Right atrium auricular region (tissue), 2 donors: ENCODE measurements around the gene UBXN4. TPM values are rescaled to one million over a fixed set of nuclear protein-coding genes. Genes with fewer than 3 reads are reported as not detected.

ENCODE experiments used
- DNase-seq: peaks from one replicate; pipeline ENCODE4 v3.0.0-alpha.2; 2019; ENCODE audit warnings: low spot score
- H3K27ac ChIP-seq, 2 donors: fragments of 200-600 bp; sonication (generic); 1 replicate in 1 of 2; 2 replicates in 1 of 2; pipeline ENCODE4 v1.5.1; 2016 to 2019
- H3K27me3 ChIP-seq, 2 donors: fragments of 200-600 bp; sonication (generic); one replicate each; pipeline versions ENCODE4 v1.5.1 to v1.6.0; 2017 to 2019
- H3K36me3 ChIP-seq: fragments of 200-600 bp; sonication (generic); one replicate; pipeline ENCODE4 v1.5.1; 2016
- H3K4me1 ChIP-seq, 2 donors: fragments of 200-600 bp; sonication (generic); one replicate each; pipeline versions ENCODE4 v1.5.1 to v1.6.0; 2017 to 2019
- H3K4me3 ChIP-seq, 2 donors: fragments of 200-600 bp; sonication (generic); 1 replicate in 1 of 2; 2 replicates in 1 of 2; pipeline ENCODE4 v1.5.1; 2017 to 2019; ENCODE audit warnings: mild to moderate bottlenecking in 1 of 2, moderate library complexity in 1 of 2
- H3K9me3 ChIP-seq, 2 donors: fragments of 200-600 bp; sonication (generic); one replicate each; pipeline ENCODE4 v1.5.1; 2019
- total RNA-seq, 2 donors: library from RNA; depleted of rRNA; stranded (reverse); fragments of >200 nt; gene quantifications; one replicate each; pipeline ENCODE4 v1.1.0, GENCODE V29; 2016
- TF ChIP-seq, protein P1 (sequence below), 2 donors: fragments of 200-600 bp; sonication (generic); IDR thresholded peaks; one replicate each; pipeline ENCODE4 v1.5.1; 2019; ENCODE audit warnings: antibody characterized with exemption in 2 of 2

The UBXN4 gene
- total RNA-seq, 2 donors from 2014 or later = 37.5 to 48.7 TPM

DNA sequence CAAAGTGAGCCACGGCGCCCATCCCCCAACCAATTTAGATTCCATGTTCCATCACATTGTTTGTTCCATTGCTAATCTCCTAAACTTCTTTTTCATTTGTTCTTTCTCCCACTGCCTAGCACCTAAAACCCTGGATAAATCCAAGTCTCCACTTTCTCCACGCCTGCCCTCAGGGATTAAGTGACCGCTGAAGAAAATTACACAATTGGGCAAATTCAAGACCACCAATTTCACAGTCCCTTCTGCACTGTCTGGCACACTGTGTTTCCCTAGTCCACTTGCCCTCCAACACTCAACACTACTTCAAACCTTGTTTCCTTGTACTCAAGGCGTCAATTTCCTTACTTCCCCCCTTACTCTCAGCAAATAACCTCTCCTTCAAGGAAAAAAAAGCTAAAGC is 5.1 kb upstream of the UBXN4 start:
- no peaks in the 10 kb centered on the region for H3K36me3 ChIP-seq
- H3K4me1 ChIP-seq = no peaks in the 10 kb centered on the region
- H3K27ac ChIP-seq = no peak overlapping the region
- H3K9me3 ChIP-seq = no peaks in the 10 kb centered on the region
- no peak overlapping the region for H3K4me3 ChIP-seq
- no peaks in the 10 kb centered on the region for H3K27me3 ChIP-seq
- TF ChIP-seq, protein P1, sequence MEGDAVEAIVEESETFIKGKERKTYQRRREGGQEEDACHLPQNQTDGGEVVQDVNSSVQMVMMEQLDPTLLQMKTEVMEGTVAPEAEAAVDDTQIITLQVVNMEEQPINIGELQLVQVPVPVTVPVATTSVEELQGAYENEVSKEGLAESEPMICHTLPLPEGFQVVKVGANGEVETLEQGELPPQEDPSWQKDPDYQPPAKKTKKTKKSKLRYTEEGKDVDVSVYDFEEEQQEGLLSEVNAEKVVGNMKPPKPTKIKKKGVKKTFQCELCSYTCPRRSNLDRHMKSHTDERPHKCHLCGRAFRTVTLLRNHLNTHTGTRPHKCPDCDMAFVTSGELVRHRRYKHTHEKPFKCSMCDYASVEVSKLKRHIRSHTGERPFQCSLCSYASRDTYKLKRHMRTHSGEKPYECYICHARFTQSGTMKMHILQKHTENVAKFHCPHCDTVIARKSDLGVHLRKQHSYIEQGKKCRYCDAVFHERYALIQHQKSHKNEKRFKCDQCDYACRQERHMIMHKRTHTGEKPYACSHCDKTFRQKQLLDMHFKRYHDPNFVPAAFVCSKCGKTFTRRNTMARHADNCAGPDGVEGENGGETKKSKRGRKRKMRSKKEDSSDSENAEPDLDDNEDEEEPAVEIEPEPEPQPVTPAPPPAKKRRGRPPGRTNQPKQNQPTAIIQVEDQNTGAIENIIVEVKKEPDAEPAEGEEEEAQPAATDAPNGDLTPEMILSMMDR (IDR thresholded peaks at IDR 0.05) = no peak
- no peak for DNase-seq

DNA sequence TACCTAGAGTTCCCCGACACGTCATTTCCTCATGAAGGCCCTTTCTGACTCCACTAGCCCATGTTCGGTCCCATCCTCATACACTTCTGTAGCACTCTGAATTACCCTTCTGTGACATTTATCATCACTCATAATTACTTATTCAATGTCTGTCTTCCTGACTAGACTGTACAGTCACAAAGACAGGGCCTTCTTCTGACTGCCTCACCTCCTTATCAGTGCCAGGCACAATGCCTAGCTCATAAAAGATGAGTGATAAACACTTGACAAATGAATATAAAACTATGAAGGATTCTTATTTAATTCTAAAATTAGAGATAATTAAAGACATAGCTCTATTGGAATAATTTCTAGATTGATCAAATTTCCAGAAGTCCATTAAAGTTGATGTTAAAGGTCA is 1.4 kb upstream of the UBXN4 start:
- Histone ChIP-seq H3K36me3 (no peaks in the 10 kb centered on the region), H3K9me3 (no peaks in the 10 kb centered on the region), H3K4me1 (peaks cover 0 to 25% of the 10 kb centered on the region in 2 donors), H3K27ac (no peak overlapping the region), H3K27me3 (no peaks in the 10 kb centered on the region), H3K4me3 (no peak overlapping the region)
- no peak for DNase-seq
- TF ChIP-seq, protein P1 (IDR thresholded peaks at IDR 0.05) = no peak

DNA sequence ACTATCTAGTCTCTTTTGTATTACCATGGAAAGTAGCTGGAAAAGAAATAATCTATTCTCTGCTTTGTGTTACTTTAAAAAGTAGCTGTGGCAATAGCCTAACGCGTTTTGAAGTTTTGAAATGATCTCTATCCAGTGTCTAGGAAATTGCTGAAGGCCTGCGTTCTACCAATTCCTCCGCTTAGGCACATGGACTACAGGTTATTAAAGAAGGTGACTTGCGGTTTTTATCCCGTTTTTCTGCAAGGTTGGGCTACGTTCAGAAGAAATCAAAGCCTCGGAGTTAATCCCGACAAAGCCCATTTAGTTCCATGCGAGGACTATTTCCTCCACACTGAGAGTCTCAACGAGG is 636 bp upstream of the UBXN4 start:
- no peaks in the 10 kb centered on the region for H3K27me3 ChIP-seq
- H3K36me3 ChIP-seq = no peaks in the 10 kb centered on the region
- no peak for DNase-seq
- H3K9me3 ChIP-seq = no peaks in the 10 kb centered on the region
- TF ChIP-seq, protein P1 (IDR thresholded peaks at IDR 0.05) = no peak
- H3K27ac ChIP-seq = peak overlapping the region in 1 of 2 donors; percentile 99
- peaks cover 0 to 27% of the 10 kb centered on the region in 2 donors for H3K4me1 ChIP-seq
- peak overlapping the region in 1 of 2 donors; percentile 92 for H3K4me3 ChIP-seq

DNA sequence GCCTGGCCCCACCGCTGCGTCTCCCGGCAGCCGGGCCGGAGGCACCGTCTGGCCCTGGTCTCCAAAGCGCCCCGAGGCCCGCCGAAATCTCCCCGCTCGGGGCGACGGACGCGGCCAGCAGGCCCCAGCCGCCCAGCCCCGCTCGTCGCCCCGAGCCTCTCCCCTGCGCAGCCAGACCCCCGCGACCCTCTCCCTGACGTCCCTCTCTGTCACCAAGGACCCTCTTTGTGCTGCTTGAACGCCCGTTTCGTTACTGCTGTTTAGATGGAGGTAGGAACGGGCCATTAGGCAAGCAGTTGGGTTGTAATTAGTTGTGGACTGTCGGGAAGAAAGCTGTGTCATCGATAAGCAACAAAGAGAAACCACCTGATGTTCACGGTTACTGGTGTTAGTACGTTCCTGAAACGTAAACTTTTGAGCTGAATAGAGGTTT is 686 bp downstream of the UBXN4 start:
- TF ChIP-seq, protein P1 (IDR thresholded peaks at IDR 0.05) = no peak
- no peak for DNase-seq
- Histone ChIP-seq H3K27me3 (no peaks in the 10 kb centered on the region), H3K4me1 (peaks cover 0 to 27% of the 10 kb centered on the region in 2 donors), H3K27ac (peak overlapping the region; percentile 99 to 100), H3K4me3 (peak overlapping the region; percentile 92 to 95), H3K9me3 (no peaks in the 10 kb centered on the region), H3K36me3 (no peaks in the 10 kb centered on the region)

DNA sequence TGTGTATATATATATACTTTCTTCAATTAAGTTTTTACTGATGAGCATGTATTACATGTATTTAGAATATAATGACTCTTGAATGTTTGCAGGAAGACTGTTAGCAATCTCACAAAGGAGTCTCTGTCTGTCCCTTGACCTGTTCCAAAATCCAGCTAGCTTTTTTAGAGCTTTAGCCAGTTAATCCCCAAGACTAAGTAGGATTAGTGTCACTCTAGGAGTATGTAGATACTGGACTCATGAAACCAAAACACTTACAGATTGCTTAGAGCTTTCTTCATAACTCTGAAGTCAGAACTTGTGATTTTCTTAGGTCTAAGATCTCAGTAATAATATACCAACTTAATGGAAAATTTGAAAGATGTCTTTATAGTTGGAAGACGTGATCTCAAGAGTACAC is 2.2 kb downstream of the UBXN4 start:
- Histone ChIP-seq H3K9me3 (no peaks in the 10 kb centered on the region), H3K4me1 (peaks cover 0 to 27% of the 10 kb centered on the region in 2 donors), H3K4me3 (no peak overlapping the region), H3K27me3 (no peaks in the 10 kb centered on the region), H3K27ac (no peak overlapping the region), H3K36me3 (peaks cover 14% of the 10 kb centered on the region)
- DNase-seq = no peak
- TF ChIP-seq, protein P1 (IDR thresholded peaks at IDR 0.05) = no peak

DNA sequence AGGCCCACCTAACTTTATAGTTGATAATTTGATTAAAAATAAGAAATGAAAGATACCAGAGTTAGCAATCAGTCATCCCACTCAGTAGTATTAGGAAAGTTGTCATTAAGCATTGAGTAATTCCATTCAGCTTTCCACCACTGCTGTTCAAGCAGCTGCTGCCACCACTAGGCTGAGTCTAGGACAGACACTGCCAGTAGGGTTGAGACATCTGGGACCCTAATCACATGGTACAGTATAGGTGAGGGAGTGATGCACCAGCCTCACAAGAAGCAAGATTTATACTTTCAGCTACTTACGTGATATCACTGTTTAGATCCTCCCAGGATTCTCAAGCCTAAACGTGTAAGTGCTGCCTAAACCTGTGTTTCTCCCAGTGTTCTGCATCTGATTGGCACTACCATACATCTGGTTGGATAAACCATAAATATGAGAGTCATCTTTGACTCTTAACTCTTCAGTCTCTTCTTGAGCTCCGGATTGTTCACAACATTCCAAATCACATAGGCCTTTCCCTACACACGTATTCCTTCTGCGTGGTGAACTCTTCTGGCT is 3.2 kb downstream of the UBXN4 start:
- H3K4me3 ChIP-seq = no peak overlapping the region
- no peak overlapping the region for H3K27ac ChIP-seq
- peaks cover 21% of the 10 kb centered on the region for H3K36me3 ChIP-seq
- peaks cover 0 to 27% of the 10 kb centered on the region in 2 donors for H3K4me1 ChIP-seq
- TF ChIP-seq, protein P1 (IDR thresholded peaks at IDR 0.05) = no peak
- no peak for DNase-seq
- H3K9me3 ChIP-seq = no peaks in the 10 kb centered on the region
- no peaks in the 10 kb centered on the region for H3K27me3 ChIP-seq
